H54 (cell line): ENCODE data around the gene AUTS2.

Experiments used
- DNase-seq: peaks from one replicate; pipeline ENCODE4 v3.0.0; 2011; ENCODE audit warnings: low spot score, mixed read lengths; ENCODE audit not compliant: insufficient read length
- FAIRE-seq: peaks from 3 replicates; lab custom pipeline; 2011; peaks lifted over from hg19 to GRCh38; lab: Jason Lieb, UNC
- POLR2A ChIP-seq: IDR thresholded peaks from 2 replicates; pipeline ENCODE4 v1.6.1; 2011; ENCODE audit warnings: low read depth, mild to moderate bottlenecking, low read length

The AUTS2 gene

DNA sequence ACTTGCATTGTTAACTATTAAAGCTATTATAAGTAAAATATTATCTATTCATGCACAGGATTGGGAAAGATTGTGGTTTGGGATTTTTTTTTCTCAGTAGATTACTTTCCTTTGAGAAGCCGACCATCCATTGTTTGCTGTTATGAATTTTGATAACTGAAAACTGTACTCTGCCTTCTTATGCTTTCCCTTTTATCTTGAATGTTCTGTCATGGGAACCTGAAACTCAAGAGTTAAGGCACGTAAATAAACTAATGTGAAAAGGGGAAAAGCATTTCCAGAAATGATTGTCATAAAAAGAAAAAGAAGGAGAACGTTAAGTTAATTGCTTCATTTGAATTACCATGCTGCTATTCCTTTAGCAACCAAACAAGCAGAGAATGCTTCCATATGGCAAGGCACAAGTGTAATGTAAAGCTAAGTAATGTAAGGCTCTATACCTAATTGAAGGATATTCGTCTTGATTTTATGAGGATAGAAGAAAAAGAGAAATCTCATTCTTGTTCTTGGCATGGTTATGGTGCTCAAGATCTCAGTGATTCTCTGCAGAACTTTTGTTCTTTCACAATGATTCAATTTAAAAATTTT, 370.8 kb downstream of the AUTS2 start:
- DNase-seq (no peak), FAIRE-seq (no peak)

DNA sequence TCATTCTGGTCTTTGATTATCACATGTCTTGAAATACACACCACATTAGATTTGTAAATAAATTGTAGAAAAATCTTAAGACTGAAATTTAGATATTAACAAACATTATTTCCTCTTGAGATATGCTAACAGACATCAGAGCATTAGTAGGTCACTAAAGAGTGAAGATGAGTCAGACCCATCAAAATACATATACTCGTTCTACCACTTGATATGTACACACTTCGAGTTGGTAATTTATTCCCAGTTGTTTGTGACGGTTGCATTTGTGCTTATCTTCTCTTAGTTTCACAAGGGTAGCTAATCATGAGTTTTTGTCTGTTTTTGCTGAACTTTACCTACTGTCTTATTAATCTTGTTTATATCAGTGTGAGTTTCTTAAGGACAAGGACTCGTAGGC, 383.4 kb downstream of the AUTS2 start:
- FAIRE-seq (no peak), DNase-seq (no peak)
- TF ChIP-seq POLR2A = no peak

More for the DNA sequence above, 370.8 kb downstream of the AUTS2 start:
- no peak for TF ChIP-seq POLR2A

DNA sequence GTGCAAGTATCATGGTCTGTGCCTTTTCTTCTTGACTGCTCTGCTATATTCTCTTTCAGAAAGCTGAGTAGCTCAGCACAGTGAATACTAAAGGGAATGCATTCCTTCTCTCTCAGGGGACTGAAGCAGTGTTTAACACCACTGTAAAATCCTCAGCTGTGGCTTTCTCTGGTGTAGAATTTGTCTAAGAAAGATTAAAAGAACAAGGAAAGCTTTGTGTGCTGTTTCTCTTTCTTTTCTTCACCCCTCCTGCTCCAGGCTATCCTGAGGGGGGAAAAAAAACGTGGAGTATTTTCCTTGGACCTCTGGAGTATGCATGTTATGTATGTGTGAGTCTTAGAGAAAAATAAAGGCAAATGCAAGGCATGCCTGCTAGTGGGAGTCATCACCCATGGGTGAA, 383.9 kb downstream of the AUTS2 start:
- FAIRE-seq (no peak), DNase-seq (no peak)
- TF ChIP-seq POLR2A = no peak

DNA sequence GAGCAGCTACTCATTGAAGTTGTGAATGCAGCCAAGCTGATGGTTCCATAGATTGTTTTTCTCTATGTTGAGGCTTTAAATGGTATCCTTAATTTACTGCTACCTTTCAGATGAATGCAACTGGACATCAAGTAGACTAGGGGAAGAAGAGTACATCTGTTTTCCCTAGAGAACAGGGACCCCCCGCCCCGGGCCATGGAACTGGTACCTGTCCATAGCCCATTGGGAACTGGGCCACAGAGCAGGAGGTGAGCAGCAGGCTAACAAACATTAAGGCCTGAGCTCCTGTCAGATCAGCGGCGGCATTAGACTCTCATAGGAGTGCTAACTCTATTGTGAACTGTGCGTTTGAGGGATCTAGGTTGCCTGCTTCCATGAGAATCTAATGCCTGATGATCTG, 391.3 kb downstream of the AUTS2 start:
- DNase-seq (no peak), FAIRE-seq (no peak)
- no peak for TF ChIP-seq POLR2A

DNA sequence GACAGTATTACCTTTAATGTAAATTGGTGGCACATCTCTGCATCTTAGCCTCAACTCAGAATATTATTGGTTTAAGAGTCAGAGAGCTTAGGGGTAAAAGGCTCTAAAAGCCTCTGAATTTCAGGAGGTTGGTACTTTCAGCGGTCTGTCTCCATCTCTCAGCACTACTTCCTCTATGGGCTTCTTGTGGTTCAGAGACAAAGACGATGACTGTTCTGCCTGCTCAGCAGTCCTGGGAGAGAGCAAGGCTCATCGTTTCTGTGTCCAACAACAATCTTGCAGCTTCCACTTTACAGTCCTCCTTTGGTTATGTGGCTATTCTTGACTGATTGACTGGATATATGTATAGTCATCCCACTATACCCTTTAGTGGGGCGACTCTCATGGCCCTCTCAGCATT, 394.7 kb downstream of the AUTS2 start:
- no peak for FAIRE-seq
- DNase-seq = no peak
- no peak for TF ChIP-seq POLR2A

DNA sequence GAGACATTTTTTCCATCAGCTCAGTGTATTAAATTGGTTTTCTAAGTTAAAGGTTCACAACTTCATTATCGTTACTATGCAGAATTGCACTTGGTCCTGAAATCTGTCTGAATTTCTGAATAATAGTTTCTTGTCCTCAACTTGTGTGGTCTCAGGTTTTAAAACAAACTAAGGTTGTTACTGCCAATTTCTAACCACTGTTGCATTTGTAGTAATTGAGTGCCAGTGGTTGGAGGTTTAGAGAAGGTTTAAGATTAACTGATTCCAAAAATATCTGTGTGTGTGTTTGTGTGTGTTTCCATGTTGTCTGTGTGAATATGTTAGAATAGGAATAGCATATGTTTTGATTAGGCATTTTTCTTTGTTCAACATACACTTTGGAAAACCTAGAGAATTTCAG, 395.9 kb downstream of the AUTS2 start:
- no peak for TF ChIP-seq POLR2A
- FAIRE-seq = no peak
- no peak for DNase-seq

DNA sequence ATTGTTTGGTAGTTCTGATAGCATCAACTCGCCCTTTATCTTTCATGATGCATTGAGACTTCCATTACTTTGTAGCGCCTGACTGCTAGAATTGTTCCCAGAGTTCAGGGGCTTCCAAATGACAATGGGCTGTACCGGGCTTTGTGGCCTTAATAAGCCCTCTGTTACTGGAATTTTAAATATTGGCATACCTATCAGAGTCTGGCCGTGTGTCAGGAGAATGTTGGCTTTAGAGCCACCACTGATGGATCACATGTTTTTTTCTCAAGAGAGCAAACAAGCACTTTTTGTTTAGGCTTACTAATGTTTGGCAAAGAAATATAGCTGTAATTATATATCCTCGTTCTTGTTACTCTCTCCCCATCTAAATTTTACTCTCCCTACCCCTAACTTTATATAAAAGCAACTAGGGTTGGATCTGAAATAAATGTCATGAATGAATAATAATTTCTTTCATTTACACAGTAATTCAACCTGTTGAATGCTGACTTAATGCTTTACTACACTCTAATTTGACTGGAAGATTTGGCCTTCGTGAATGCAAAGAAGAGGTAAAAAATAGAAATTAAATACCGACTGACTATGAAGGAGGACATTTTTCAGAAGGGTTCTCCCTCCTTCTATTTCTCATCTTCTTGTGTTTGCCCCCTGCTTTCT, 396.7 kb downstream of the AUTS2 start:
- no peak for TF ChIP-seq POLR2A
- FAIRE-seq (no peak), DNase-seq (no peak)

DNA sequence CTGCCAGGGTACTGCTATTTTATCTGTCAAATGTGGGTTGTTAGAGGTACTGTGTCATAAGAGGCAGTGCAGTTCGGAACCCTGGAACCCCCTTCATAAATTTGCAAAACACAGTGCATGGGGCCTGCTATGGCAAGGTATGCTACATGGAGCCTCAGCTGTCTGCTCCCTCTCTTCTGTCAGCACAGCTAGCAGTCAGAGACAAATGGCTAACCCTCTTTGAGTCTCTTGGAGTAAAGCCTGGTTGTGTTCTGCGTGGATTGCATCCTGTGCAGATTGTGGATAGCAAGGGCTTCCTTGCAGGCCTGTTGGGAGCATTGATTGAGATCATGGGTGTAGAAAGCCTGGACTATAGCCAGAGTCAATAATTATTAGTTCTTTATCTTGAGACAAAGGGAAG, 397.8 kb downstream of the AUTS2 start:
- no peak for DNase-seq
- TF ChIP-seq POLR2A = no peak
- FAIRE-seq = no peak

DNA sequence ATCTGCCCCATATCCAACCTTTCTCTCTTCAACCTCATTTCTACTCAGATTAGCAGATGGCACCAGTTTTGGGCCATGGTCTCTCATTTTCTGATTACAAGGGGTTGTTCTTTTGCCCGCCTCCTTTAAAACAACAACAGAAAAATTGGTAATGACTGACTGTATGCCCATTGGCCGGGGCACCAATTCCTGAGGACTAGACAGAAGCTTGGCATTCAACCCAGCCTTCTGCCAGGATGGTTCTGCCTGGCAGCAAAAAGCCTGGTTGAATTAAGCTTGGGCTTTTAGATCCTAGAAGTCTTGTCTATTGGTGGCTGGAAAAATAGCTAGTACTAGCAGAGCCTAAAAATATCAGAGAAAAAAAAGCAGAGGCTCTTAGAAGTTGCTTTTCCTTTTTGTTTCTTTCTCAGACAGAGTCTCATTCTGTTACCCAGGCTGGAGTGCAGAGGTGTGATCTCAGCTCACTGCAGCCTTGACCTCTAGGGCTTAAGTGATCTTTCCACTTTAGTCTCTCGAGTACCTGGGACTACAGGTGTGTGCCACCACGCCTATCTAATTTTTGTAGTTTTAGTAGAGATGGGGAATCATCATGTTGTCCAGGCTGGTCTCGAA, 402.6 kb downstream of the AUTS2 start:
- FAIRE-seq (no peak), DNase-seq (no peak)
- no peak for TF ChIP-seq POLR2A

DNA sequence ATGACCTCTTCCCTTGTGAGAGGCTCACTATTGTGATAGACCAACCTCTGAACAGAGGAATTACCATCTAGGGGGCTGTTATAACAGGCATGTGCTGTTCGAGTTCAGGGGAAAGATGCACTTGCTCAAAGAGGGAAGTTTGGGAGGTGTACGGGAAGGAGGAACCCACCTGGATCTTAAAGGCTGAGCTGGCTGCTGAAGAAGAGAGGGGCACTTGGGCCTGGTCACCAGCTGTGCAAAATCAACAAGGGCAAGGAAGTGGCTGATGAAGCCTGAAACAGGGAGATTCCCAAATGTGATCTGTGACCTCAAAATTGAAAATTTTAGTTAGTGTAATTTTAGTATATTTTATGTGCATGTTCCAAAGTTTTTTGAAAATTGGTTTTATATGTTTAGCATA, 407.2 kb downstream of the AUTS2 start:
- TF ChIP-seq POLR2A = no peak
- FAIRE-seq (no peak), DNase-seq (no peak)

DNA sequence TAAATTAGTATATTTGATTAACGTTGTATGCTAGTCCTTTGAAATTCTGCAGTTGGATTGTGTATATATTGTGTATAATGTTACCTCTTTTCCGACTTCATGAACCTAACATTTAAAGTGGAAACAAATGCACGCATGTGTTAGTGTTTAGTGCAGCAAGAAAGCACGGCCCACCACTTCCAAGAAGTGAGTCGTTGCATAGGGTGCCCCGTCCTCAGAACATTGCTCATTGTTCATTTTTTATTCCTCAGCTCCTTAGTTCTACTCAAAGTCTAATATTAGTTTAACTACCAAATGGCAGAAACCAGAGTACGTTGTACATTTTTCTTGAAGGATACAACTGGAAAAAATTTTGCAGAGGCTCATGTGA, 407.6 kb downstream of the AUTS2 start:
- DNase-seq (no peak), FAIRE-seq (no peak)
- TF ChIP-seq POLR2A = no peak

DNA sequence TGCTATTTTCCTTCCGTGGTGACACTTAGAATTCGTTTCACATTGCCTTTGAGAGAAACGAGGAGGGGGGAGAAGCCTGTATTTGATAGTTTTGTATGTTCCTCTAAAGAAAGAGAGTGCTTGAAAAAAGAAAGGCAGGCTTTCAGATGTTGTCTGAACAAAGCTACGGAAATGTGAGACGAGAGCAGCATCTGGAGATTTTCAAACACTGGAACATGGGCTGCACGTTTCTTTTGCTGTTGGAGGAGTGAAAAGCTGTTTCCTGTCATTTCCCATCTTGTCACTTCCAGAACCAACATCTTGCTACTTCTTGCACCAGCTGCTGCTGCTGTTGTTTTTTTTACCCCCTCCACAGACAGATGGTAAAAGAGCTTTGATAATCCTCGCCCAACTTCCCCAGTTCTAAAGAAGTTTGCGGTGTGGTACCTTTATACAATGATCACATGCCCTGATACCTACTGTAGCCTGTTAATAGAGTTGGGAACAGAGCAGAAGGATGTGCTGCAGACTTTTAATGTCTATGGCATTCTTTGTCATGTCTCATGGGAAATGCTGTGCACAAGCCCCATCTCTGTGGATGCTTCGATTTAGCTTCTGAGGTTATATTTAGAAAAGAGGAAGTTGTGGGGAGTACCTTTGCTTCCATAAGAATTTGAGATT, 408.1 kb downstream of the AUTS2 start:
- FAIRE-seq = no peak
- no peak for TF ChIP-seq POLR2A
- no peak for DNase-seq

DNA sequence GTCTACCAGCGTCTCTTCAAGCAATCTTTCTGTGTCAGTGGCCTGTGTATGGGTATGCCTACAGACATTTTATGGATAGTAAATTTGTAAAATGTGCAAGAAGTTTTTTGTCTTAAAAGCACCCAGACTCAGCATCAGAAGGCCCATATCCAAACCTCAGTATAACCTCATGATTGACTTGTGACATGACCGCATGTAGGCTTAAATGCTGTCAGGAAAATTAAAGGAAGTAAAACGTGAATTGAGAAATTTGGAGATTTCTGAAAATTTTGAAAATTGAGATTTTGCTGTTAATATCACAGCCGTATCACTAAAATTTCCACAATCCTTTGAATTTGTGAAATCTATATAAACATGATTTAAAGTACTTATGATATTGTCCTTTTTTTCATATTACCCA, 410.2 kb downstream of the AUTS2 start:
- no peak for TF ChIP-seq POLR2A
- DNase-seq (no peak), FAIRE-seq (no peak)

DNA sequence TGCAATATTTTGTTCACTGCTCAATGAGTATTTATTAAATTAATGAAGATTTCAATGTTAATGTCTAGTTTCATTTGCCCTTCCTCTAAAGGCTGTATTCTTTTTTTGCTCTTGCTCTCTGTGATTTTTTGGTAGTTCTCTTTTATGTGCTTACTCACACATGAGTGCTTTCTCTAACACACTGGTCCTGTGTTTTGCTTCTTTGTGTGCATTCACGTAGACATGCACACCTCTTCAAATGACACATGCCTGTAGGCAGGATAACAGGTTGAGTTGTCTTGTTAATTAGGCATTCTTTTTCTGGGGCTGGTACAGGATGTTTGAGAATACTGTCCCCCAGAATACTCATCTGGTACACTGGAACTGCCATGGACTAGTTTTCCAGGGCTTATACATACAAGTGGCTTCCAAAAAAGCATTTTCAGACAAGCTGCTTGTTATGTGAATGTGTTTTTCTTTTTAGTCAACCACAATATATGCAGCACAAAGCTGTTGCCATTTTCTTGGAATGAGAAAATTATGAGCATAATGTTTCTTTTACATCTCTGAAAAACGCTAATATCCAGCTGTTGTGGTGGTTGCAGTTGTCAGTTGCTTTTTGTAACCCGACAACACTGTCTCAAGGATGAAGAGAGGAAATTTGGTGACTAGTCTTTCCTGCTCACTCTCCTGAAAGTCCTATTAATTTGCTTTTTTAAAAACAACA, 416.4 kb downstream of the AUTS2 start:
- TF ChIP-seq POLR2A = no peak
- FAIRE-seq (no peak), DNase-seq (no peak)
